ENCODE data around the gene HDHD3.

HDHD3 gene

GRCh38 chr9:113376634-113377567 is at the start of gene HDHD3:
Gene HDHD3, minus strand, starts transcription at chr9:113376986. Its CDS starts 2,632 bp downstream, at chr9:113374354.
- peak; percentile 94 for DNase-seq (ENCODE audit: extremely low spot score)
- ChIA-PET CTCF (interaction anchor here (1.8 kb wide), 1 partner anchor 31 kb away, joined by 5 read pairs; no protein-coding TSS in a partner anchor), POLR2A (interaction anchor here (0.5 to 0.7 kb wide), 2 partner anchors 14 to 32 kb away, joined by 3 to 11 read pairs; no protein-coding TSS in a partner anchor)
- TF ChIP-seq CTCF (IDR thresholded peaks at IDR 0.05; ENCODE audit: control extremely low read depth, extremely low read depth, low read depth, missing control alignments): no peak

- TF ChIP-seq CTCF (IDR thresholded peaks at IDR 0.05; ENCODE audit: control extremely low read depth, extremely low read depth, low read depth, missing control alignments): no peak
- DNase-seq (ENCODE audit: extremely low spot score): no peak
- CTCF ChIA-PET: interaction anchor here (0.9 to 1.6 kb wide), 3 partner anchors 24 to 233 kb away, joined by 3 to 4 read pairs (median 3); partner anchors contain the start of gene ALAD
- POLR2A ChIA-PET: no interaction called here
These were observed 48.3 kb upstream of the HDHD3 start for GRCh38 chr9:113425072-113425471.

- POLR2A ChIA-PET: no interaction called here
- no peak for TF ChIP-seq CTCF (IDR thresholded peaks at IDR 0.05; ENCODE audit: control extremely low read depth, extremely low read depth, low read depth, missing control alignments)
- CTCF ChIA-PET: interaction anchor here (0.9 to 1.3 kb wide), 3 partner anchors 10 to 236 kb away, joined by 3 read pairs; no protein-coding TSS in a partner anchor
- no peak for DNase-seq (ENCODE audit: extremely low spot score)
These were observed 44.9 kb upstream of the HDHD3 start for GRCh38 chr9:113421726-113422125.

GRCh38 chr9:113417370-113417769 is 40.6 kb upstream of the HDHD3 start:
- POLR2A ChIA-PET: no interaction called here
- DNase-seq (ENCODE audit: extremely low spot score): no peak
- no peak for TF ChIP-seq CTCF (IDR thresholded peaks at IDR 0.05; ENCODE audit: control extremely low read depth, extremely low read depth, low read depth, missing control alignments)
- CTCF ChIA-PET: interaction anchor here (0.9 to 1.4 kb wide), 2 partner anchors 9 to 239 kb away, joined by 3 to 4 read pairs; no protein-coding TSS in a partner anchor

GRCh38 chr9:113416149-113416721 is 39.4 kb upstream of the HDHD3 start:
- POLR2A ChIA-PET: interaction anchor here (0.6 kb wide), 1 partner anchor 184 kb away, joined by 4 read pairs; no protein-coding TSS in a partner anchor
- no peak for TF ChIP-seq CTCF (IDR thresholded peaks at IDR 0.05; ENCODE audit: control extremely low read depth, extremely low read depth, low read depth, missing control alignments)
- DNase-seq (ENCODE audit: extremely low spot score): peak; percentile 72
- CTCF ChIA-PET: interaction anchor here (0.9 to 1.7 kb wide), 3 partner anchors 10 to 240 kb away, joined by 3 to 7 read pairs (median 4); no protein-coding TSS in a partner anchor
